GM04504 (cell line): ENCODE data around the gene HAX1.
"Not testable (repeated sequence)": the region's sequence is repeated elsewhere in the genome, so short reads cannot be mapped to it uniquely, and the experiment has no call there.

ENCODE experiments used
- DNase-seq: peaks from one replicate; pipeline ENCODE4 v3.0.0-alpha.2; 2012; ENCODE audit warnings: low read depth

Gene HAX1

DNA sequence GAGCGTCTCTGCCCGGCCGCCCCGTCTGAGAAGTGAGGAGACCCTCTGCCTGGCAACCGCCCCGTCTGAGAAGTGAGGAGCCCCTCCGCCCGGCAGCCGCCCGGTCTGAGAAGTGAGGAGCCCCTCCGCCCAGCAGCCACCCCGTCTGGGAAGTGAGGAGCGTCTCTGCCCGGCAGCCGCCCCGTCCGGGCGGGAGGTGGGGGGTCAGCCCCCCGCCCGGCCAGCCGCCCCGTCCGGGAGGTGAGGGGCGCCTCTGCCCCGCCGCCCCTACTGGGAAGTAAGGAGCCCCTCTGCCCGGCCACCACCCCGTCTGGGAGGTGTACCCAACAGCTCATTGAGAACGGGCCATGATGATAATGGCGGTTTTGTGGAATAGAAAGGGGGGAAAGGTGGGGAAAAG lies 15.2 kb downstream of the HAX1 start:
- not testable (repeated sequence) for DNase-seq

DNA sequence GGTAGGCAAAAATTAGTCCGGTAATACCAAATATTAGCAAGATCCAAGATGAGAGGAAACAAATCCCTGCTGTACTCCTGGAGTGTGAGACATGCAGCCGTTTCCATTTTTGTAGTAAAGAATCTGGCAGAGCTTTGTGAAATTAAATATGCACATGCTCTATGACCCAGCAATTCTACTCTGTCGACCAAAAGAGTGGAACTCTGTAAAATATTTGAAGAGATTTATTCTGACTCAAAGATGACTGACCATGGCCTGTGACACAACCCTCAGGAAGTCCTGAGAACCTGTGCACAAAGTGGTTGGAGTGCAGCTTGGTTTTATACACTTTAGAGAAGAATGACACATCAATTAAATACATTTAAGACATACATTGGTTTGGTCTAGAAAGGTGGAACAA lies 16.2 kb downstream of the HAX1 start:
- no peak for DNase-seq

DNA sequence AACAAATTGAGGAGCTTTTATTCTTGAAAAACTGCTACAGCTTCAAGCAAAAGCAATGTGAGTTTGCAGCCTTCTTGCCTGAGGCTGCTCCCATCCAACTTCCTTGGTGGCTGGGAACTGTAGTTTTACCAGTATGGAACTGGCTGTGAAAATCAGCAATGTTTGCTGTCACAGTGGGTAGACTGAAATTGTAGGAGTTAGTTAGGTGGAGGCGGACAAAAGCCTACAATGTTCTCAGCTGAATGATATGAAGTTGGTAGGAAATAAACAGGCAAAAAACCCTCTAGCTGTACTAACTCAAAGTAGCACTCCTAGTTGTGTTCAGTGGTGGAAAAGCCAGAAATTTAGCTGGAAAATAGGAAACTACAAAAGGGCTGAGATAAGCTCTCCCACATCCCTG lies 18.5 kb downstream of the HAX1 start:
- DNase-seq = no peak

DNA sequence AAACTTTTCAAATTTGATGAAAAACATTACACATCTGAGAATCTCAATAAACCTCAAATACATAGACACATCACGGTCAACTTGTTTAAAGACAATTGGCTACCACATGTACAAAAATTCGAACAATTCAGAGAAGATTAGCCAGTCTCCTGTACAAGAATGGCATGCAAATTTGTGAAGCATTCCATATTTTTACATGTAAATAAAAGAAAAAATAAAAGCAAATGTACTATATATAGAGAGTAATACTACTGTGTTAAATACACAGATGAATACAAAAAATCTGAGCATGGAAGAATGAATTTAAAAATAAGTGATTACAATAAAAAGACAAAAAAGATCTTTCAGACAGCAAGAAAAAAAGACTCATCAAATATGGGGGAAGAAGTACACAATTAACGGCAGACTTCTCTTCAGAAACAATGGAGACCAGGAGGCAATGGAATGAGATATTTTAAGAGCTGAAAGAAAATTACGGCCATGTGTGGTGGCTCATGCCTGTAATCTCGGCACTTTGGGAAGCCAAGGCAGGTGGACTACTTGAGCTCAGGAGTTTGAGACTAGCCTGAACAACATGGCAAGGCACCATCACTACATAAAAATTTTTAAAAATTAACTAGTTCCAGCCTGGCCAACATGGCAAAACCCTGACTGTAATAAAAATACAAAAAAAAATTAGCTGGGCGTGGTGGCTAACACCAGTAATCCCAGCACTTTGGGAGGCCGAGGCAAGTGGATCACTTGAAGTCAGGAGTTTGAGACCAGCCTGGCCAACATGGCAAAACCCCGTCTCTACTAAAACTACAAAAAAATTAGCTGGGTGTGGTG lies 23.2 kb downstream of the HAX1 start:
- no peak for DNase-seq

DNA sequence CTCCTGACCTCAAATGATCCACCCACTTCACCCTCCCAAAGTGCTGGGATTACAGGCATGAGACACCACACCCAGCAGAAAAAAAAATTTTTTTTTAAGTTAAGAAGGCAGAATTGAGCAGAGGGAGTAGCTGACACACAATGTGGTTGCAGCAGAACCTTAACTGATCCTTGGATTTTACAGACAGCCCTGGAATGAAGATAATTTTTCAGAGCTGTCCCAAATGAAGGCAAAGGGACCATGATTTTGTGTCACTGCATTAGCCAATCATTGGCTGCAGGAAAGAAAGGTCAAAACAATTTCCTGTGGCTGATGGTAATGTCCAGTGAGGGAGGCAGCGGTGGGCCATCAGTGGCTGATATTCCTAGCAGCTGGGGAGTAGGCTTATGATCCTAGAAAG lies 29.2 kb downstream of the HAX1 start:
- no peak for DNase-seq

DNA sequence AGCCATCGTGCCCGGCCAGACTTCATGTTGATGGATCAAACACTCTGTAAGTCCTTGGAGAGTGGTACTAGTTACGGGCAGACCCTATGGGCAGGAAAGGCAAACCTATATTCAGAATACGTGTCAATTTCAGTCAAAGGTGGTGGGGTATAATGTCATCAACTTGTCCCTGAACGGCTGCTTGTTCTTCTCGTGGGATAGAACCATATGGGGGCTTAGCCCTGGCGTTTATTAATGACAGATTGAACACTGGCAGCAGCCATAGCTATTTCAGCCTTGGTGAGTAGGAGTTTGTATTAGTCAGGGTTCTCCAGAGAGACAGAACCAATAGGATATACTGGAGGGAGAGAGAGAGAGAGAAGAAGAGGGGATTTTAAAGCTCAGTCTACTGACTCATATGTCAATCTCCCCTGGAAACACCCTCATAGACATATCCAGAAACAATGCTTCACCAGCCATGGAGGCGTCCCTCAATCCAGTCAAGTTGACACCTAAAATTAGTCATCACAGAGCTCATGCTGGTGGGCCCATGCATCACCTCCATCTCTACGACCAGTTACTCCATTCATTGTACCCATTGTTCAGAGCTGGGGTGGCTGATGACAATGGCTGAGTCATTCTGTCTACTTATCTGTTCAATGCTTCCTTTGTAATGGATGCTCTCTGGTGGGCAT lies 32.4 kb downstream of the HAX1 start:
- no peak for DNase-seq

DNA sequence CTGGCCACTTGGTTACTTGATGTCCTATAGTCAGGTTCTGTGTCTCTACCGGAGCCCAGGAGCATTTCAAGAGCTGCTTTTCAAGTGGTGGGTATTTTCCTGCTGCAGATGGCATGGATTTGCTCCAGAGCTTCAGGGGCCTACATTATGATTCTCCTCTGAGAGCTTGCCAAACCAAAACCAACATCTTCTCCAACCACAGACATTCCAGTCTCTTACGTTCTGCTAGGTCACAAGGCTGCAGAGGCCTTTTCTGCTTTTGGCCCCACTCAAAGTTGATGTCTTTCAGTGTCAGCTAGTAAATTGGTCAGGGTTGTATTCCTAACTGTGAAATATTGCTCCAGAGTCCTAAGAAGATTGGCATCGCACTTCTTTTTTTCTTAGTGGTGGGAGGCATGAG lies 33.7 kb downstream of the HAX1 start:
- peak; percentile 38 for DNase-seq

DNA sequence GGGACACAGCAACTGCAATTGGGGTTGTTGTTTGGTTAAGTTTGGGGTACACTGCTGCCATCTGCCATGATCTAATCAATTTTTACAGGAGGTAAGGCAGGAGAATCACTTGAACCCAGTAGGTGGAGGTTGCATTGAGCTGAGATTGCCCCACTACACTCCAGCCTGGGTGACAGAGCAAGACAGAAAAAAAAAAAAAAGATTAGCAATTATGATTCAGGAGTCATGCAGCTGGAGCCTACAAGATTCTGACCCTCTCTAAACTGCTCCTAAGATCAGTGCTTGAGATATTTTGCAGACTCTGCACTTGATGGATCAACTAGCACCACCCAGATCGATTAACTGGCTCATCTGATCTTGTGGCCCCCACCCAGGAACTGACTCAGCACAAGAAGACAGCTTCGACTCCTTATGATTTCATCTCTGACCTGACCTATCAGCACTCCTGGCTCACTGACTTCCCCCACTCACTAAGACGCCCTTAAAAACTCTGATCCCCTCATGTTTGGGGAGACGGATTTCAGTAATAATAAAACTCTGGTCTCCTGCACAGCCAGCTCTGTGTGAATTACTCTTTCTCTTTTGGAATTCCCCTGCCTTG lies 35.3 kb downstream of the HAX1 start:
- DNase-seq = not testable (repeated sequence)

DNA sequence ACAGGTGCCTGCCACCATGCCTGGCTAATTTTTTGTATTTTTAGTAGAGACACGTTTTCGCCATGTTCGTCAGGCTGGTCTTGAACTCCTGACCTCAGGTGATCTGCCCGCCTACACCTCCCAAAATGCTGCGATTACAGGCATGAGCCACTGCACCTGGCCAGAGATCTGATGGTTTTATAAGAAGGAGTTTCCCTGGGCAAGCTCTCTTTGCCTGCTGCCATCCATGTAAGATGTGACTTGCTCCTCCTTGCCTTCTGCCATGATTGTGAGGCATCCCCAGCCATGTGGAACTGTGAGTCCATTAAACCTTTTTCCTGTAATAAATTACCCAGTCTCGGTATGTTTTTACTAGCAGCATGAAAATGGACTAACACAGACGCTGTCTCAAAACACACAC lies 36.7 kb downstream of the HAX1 start:
- not testable (repeated sequence) for DNase-seq

DNA sequence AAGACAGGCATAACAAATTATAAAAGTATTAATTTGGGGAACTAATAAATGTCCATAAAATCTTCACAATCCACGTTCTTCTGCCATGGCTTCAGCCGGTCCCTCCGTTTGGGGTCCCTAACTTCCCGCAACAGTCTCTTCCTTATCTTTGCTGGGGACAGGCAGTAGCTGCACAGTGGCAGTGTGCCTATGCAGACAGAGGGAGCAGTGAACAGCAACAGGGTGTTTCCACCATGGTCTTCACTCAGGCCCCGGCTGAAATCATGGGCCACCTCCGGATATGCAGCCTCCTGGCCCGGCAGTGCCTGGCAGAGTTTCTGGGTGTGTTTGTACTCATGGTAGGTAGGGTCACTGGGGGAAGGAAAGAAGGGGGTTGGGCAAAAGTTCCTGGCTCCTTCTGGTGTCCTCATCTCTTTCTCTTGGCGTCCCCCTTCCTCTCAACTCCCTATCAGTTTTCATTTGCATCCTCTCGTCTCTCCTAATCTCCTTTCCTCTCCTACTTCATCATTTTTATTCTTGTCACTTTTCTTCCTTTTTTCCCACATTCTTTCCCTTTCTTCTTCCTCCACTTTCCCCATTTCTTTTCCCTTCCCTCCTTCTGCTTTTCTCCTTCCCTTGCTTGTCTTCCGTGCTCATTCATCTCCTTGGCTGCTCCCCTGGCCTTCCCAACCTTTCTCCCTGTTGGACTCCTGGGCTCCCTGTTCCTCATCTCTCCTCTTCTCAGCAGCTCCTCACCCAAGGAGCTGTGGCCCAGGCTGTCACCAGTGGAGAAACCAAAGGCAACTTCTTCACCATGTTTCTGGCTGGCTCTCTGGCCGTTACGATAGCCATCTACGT lies 40.0 kb downstream of the HAX1 start:
- not testable (repeated sequence) for DNase-seq

DNA sequence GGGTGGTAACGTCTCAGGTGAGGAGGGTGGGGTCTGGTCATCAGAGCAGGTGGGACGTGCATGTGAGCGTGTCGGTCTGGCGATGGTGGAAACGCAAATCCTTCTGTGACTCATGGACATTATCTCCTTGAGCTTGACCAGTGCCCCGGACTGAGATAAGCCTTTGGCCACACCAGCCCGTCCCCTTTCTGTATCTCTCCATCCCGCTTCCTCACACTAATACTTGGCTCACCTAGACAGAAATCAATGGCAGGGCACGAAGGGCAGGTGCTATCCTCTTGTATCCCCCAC lies 40.6 kb downstream of the HAX1 start:
- no peak for DNase-seq

DNA sequence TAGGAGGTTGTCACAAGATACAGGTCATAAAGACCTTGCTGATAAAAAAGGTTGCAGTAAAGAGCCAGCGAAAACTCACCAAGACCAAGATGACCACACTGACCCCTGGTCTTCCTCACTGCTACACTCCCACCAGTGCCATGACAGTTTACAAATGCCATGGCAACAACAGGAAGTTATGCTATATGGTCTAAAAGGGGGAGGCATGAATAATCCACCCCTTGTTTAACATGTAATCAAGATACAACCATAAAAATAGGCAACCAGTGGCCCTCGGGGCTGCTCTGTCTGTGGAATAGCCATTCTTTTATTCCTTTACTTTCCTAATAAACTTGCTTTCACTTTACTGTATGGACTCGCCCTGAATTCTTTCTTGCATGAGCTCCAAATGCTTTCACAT lies 41.8 kb downstream of the HAX1 start:
- not testable (repeated sequence) for DNase-seq

DNA sequence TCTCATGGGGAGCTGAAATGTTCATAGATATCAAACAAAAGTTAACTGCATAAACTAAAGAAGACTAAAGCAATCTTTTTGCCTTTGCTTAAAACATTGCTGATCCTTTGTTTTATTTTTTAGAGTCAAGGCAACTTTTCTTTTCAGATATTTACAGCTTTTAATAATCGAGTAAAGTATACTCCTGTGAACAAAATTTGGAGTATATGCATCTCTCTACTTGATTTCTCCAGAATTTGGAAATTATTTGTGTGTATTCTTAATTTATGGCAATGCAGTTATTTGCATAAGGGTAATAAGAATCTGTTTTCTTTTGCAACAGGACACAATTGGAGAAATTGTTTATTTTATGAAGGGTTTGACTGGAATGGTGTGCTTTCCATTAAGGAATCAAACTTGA lies 44.3 kb downstream of the HAX1 start:
- no peak for DNase-seq

DNA sequence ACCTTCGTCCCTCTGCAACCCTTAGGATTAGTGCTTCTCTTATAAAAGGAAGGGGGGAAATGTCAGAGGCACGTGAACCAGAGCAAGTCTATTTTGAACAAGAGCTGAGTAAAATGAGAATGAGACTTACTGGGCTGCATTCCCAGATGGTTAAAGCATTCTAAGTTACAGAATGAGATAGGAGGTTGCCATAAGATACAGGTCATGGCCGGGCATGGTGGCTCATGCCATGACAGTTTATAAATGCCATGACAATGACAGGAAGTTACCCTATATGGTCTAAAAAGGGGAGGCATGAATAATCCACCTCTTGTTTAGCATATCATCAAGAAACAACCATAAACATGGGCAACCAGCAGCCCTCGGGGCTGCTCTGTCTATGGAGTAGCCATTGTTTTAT lies 46.0 kb downstream of the HAX1 start:
- DNase-seq = no peak

DNA sequence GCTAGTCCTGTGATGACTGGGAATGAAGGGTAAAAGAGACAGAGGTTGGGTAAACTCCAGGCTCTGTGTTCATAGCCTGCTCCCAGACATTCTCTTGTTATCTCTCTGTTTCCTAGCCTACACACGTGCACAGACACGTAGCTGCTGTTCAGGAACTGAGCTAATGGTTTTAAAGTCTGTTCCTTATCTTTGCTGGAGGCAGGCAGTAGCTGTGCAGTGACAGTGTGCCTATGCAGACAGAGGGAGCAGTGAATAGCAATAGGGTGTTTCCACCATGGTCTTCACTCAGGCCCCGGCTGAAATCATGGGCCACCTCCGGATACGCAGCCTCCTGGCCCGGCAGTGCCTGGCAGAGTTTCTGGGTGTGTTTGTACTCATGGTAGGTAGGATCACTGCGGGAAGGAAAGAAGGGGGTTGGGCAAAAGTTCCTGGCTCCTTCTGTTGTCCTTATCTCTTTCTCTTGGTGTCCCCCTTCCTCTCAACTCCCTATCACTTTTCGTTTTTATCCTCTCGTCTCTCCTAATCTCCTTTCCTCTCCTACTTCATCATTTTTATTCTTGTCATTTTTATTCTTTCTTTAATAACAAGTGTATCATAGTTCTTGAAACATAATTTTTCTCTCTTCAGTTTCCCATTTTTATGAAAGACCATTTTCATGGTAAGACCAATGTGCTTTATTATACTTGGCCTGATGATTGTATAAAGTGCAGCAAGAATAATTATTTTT lies 48.6 kb downstream of the HAX1 start, which contains the start of gene AQP10:
TSS of gene AQP10 (plus strand) at position 212 of the 727 bp plus-strand sequence. CDS start at position 275, 63 bp downstream.
- DNase-seq = no peak

DNA sequence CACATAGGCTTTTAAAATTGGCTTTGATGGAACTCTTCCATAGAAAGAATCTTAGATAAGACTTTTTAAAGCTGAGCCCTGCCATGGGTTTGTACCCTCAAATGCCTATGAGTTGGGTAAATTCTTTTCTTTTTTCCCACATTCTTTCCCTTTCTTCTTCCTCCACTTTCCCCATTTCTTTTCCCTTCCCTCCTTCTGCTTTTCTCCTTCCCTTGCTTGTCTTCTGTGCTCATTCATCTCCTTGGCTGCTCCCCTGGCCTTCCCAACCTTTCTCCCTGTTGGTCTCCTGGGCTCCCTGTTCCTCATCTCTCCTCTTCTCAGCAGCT lies 49.1 kb downstream of the HAX1 start:
- not testable (repeated sequence) for DNase-seq

DNA sequence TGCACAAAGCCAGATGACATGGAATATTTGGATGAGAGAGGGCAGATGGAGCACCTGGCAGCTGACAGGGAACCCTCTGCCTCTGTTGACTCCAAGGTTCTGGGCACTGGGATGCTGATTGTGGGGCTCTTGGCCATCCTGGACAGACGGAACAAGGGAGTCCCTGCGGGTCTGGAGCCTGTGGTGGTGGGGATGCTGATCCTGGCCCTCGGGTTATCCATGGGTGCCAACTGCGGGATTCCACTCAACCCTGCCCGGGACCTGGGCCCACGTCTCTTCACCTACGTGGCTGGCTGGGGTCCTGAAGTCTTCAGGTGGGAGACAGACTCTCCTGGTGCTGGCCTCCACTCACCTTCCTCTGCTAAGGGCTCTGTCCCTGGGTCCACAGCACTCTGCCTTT lies 51.1 kb downstream of the HAX1 start:
- no peak for DNase-seq

DNA sequence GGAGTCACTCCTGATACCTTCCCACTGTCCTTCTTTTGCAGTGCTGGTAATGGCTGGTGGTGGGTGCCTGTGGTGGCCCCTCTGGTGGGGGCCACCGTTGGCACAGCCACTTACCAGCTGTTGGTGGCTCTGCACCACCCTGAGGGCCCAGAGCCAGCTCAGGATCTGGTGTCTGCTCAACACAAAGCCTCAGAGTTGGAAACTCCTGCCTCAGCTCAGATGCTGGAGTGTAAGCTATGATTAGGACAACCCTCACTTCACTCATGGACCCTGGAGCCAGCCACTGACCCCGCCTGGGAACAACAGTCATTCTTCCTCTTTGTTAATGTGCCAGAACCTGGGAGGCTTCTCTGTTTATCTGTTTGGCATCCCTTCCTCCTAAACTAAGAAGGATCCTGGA lies 51.8 kb downstream of the HAX1 start:
- DNase-seq = no peak

DNA sequence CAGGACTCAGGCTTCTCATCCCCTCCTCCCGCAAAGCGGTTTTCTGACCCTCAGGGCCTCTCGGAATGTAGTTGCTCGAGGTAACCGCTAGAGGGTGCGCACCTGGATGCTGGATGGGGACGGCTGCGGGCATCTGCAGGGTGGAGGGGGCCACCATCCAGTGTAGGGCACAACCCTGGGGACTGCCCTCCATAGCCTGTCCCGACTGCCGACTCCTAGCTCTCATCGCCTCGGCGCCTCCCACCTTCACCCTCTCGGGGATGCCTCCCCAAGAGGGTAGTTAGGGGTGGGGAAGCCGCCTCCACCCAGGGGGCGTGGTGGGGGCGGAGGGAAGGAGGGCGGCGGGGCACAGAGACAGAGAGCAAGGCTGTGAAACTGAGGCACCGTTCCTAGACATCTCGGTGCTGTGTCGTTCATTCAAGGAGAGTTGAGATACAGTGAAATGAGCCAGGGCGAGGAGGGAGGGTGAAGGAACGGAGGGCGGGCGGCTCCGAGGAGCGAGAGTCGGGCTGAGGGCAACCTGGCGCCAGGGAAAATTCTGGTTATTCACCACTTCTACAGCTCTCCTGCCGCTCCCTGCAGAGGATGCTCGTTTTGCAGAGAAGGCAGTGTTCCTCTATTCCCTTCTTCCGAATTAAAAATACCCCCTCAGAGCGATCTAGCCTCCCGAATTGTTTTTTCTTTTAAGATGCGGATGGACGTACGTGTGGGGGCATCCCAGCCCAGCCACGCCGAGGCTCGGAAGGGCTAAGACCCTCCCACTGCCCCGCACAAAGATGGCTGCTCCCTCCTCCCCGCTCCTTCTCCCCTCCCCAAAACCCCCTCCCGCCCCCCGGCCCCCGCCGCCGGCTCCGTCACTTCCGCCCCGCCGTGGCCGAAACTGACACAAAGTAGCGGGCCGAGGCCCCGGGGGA lies 52.5 kb downstream of the HAX1 start, which contains the start of gene ATP8B2:
TSS of gene ATP8B2 (plus strand) at position 857 of the 914 bp plus-strand sequence. CDS start 2,617 bp downstream, outside the sequence.
- peak; percentile 48 for DNase-seq
